H1 (cell line): ENCODE measurements around the gene GRID1. TPM values are rescaled to one million over a fixed set of nuclear protein-coding genes. Genes with fewer than 3 reads are reported as not detected.

Source experiments
- CTCF ChIA-PET: fragments of 300-600 bp; sonication (Branson Sonifier 250); formaldehyde crosslinking; loops from one replicate; lab custom pipeline; 2021; ENCODE audit not compliant: partially characterized antibody; lab: Charles Lee
- POLR2A ChIA-PET: fragments of 300-600 bp; sonication (Branson Sonifier 250); formaldehyde crosslinking; loops from one replicate; lab custom pipeline; 2021; ENCODE audit warnings: inconsistent platforms; ENCODE audit not compliant: partially characterized antibody; lab: Charles Lee
- DNase-seq, 2 experiments: peaks; one replicate each; pipeline versions ENCODE4 v3.0.0 to v3.0.0-alpha.2; 2010 to 2022; ENCODE audit warnings: low spot score in 2 of 2, low read depth in 1 of 2, mixed read lengths in 1 of 2
- FAIRE-seq: peaks from 2 replicates; lab custom pipeline; 2011; peaks lifted over from hg19 to GRCh38; lab: Jason Lieb, UNC
- H2AFZ ChIP-seq: 2 replicates; pipeline ENCODE4 v1.8.1; 2012; ENCODE audit warnings: low read length, inconsistent platforms
- H2AK5ac ChIP-seq: 2 replicates; pipeline ENCODE4 v1.6.1; 2013; ENCODE audit warnings: low read depth, low read length
- H2BK120ac ChIP-seq: replicated peaks from 2 replicates; pipeline ENCODE3; 2013; ENCODE audit warnings: low read depth, low read length, inconsistent platforms
- H2BK12ac ChIP-seq: 2 replicates; pipeline ENCODE4 v1.6.1; 2013; ENCODE audit warnings: low read depth, low read length
- H2BK15ac ChIP-seq: 2 replicates; pipeline ENCODE4 v1.6.1; 2013; ENCODE audit warnings: low read length
- H2BK20ac ChIP-seq: 2 replicates; pipeline ENCODE4 v1.6.1; 2013; ENCODE audit warnings: low read length
- H2BK5ac ChIP-seq: 2 replicates; pipeline ENCODE4 v1.6.1; 2013; ENCODE audit warnings: low read depth, low read length
- H3K14ac ChIP-seq: 2 replicates; pipeline ENCODE4 v1.6.1; 2013; ENCODE audit warnings: inconsistent platforms; ENCODE audit not compliant: insufficient read length
- H3K18ac ChIP-seq: 2 replicates; pipeline ENCODE4 v1.6.1; 2013; ENCODE audit warnings: low read length; ENCODE audit errors: extremely low read depth
- H3K23ac ChIP-seq: 2 replicates; pipeline ENCODE4 v1.6.1; 2013; ENCODE audit warnings: inconsistent platforms; ENCODE audit not compliant: insufficient read length
- H3K23me2 ChIP-seq: 2 replicates; pipeline ENCODE4 v1.6.1; 2013; ENCODE audit warnings: low read depth, low read length
- H3K27ac ChIP-seq: 2 replicates; pipeline ENCODE4 v1.6.1; 2011; ENCODE audit warnings: low read depth, low read length, inconsistent platforms
- H3K27me3 ChIP-seq, 4 experiments: replicated peaks in 1 of 4; 1 replicate in 1 of 4; 2 replicates in 3 of 4; pipeline versions ENCODE4 v1.6.1 to v1.8.1; 2011 to 2013; ENCODE audit warnings: low read length in 3 of 4, mild to moderate bottlenecking in 3 of 4, inconsistent platforms in 2 of 4, mixed read lengths in 2 of 4, moderate library complexity in 1 of 4; ENCODE audit not compliant: control insufficient read depth in 3 of 4, insufficient read depth in 3 of 4; ENCODE audit errors: extremely low read depth in 1 of 4
- H3K36me3 ChIP-seq, 4 experiments: 2 replicates each; pipeline versions ENCODE4 v1.6.1 to v1.8.1; 2011 to 2013; ENCODE audit warnings: mild to moderate bottlenecking in 4 of 4, low read length in 3 of 4, moderate library complexity in 2 of 4, control low read depth in 1 of 4, inconsistent platforms in 1 of 4; ENCODE audit not compliant: insufficient read depth in 4 of 4, control insufficient read depth in 2 of 4
- H3K4ac ChIP-seq: replicated peaks from 2 replicates; pipeline ENCODE3; 2013; ENCODE audit warnings: low read length, low read depth, mixed read lengths, inconsistent platforms; ENCODE audit not compliant: insufficient read length
- H3K4me1 ChIP-seq, 4 experiments: replicated peaks in 1 of 4; 1 replicate in 1 of 4; 2 replicates in 3 of 4; pipeline versions ENCODE4 v1.6.1 to v1.8.1; 2011 to 2013; ENCODE audit warnings: low read length in 3 of 4, inconsistent platforms in 2 of 4, mixed read lengths in 1 of 4; ENCODE audit not compliant: insufficient read depth in 4 of 4, control insufficient read depth in 3 of 4
- H3K4me2 ChIP-seq, 2 experiments: 2 replicates each; pipeline versions ENCODE4 v1.6.1 to v1.8.1; 2011 to 2013; ENCODE audit warnings: low read depth in 2 of 2, low read length in 2 of 2, control low read depth in 1 of 2, inconsistent platforms in 1 of 2, mild to moderate bottlenecking in 1 of 2; ENCODE audit not compliant: insufficient read depth in 1 of 2
- H3K4me3 ChIP-seq, 4 experiments: fragments of 200-600, 300-600 bp in 1 of 4; sonication (generic), shearing (Covaris generic), sonication (Bioruptor Twin) in 1 of 4; 2 replicates each; pipeline versions ENCODE4 v1.5.1 to v1.8.1; 2011 to 2016; ENCODE audit warnings: low read length in 4 of 4, low read depth in 3 of 4, control low read depth in 2 of 4, inconsistent platforms in 2 of 4, mild to moderate bottlenecking in 2 of 4, mixed read lengths in 1 of 4, moderate library complexity in 1 of 4; ENCODE audit not compliant: insufficient read depth in 2 of 4; ENCODE audit errors: extremely low read depth in 1 of 4
- H3K56ac ChIP-seq: replicated peaks from 2 replicates; pipeline ENCODE3; 2013; ENCODE audit warnings: low read depth, mild to moderate bottlenecking, mixed read lengths, low read length, inconsistent platforms; ENCODE audit not compliant: insufficient read length
- H3K79me1 ChIP-seq: 2 replicates; pipeline ENCODE4 v1.6.1; 2013; ENCODE audit warnings: low read depth, low read length, control low read depth
- H3K79me2 ChIP-seq, 2 experiments: 2 replicates each; pipeline versions ENCODE4 v1.6.1 to v1.8.1; 2012 to 2013; ENCODE audit warnings: low read length in 2 of 2, mild to moderate bottlenecking in 2 of 2, inconsistent platforms in 1 of 2; ENCODE audit not compliant: insufficient read depth in 2 of 2, control insufficient read depth in 1 of 2
- H3K9ac ChIP-seq, 4 experiments: replicated peaks in 1 of 4; 1 replicate in 1 of 4; 2 replicates in 3 of 4; pipeline versions ENCODE4 v1.6.1 to v1.8.1; 2011 to 2013; ENCODE audit warnings: low read depth in 3 of 4, low read length in 3 of 4, control low read depth in 2 of 4, mild to moderate bottlenecking in 2 of 4, moderate library complexity in 2 of 4, inconsistent platforms in 1 of 4; ENCODE audit errors: extremely low read depth in 1 of 4
- H3K9me3 ChIP-seq, 2 experiments: 2 replicates each; pipeline versions ENCODE4 v1.6.1 to v1.8.1; 2012 to 2013; ENCODE audit warnings: mild to moderate bottlenecking in 2 of 2, moderate library complexity in 2 of 2, control low read depth in 1 of 2, inconsistent platforms in 1 of 2, low read depth in 1 of 2, low read length in 1 of 2, mixed read lengths in 1 of 2; ENCODE audit not compliant: insufficient read depth in 2 of 2
- H4K20me1 ChIP-seq, 2 experiments: replicated peaks in 1 of 2; 2 replicates each; pipeline versions ENCODE3 to v1.8.1; 2011 to 2013; ENCODE audit warnings: inconsistent platforms in 2 of 2, low read length in 2 of 2, mild to moderate bottlenecking in 1 of 2; ENCODE audit not compliant: insufficient read depth in 2 of 2, control insufficient read depth in 1 of 2
- H4K5ac ChIP-seq: 2 replicates; pipeline ENCODE4 v1.6.1; 2013; ENCODE audit warnings: low read length, low read depth, mixed read lengths, inconsistent platforms; ENCODE audit not compliant: insufficient read length
- H4K8ac ChIP-seq: 2 replicates; pipeline ENCODE4 v1.8.0; 2013; ENCODE audit warnings: mild to moderate bottlenecking, moderate library complexity, low read length, inconsistent platforms; ENCODE audit not compliant: insufficient read depth; ENCODE audit errors: extremely low read depth
- H4K91ac ChIP-seq: replicated peaks from 2 replicates; pipeline ENCODE3; 2013; ENCODE audit warnings: low read length, mixed read lengths, inconsistent platforms; ENCODE audit not compliant: insufficient read length
- CBX8 ChIP-seq: fragments of 300-800, 300-1000 bp; sonication (generic); IDR thresholded peaks from 2 replicates; pipeline ENCODE4 v1.7.1; 2016; ENCODE audit warnings: low read depth, low read length, borderline replicate concordance
- CEBPB ChIP-seq: IDR thresholded peaks from 2 replicates; pipeline ENCODE4 v1.6.1; 2012; ENCODE audit warnings: low read depth, low read length
- GTF2F1 ChIP-seq: IDR thresholded peaks from 2 replicates; pipeline ENCODE4 v1.6.1; 2012; ENCODE audit warnings: low read depth, low read length, improper control_type of control experiment, borderline replicate concordance
- KDM1A ChIP-seq: fragments of 200-600, 300-600 bp; sonication (generic); IDR thresholded peaks from 2 replicates; pipeline ENCODE4 v1.7.1; 2016; ENCODE audit warnings: mild to moderate bottlenecking, low read length, borderline replicate concordance
- KDM4A ChIP-seq: IDR thresholded peaks from one replicate; pipeline ENCODE4 v1.7.1; 2012; ENCODE audit warnings: low read depth, mild to moderate bottlenecking, moderate library complexity, low read length, inconsistent platforms; ENCODE audit not compliant: severe bottlenecking
- KDM5A ChIP-seq: fragments of 200-600 bp; IDR thresholded peaks from 2 replicates; pipeline ENCODE4 v1.7.1; 2012; ENCODE audit warnings: mild to moderate bottlenecking, low read length, inconsistent platforms, mixed read lengths
- NANOG ChIP-seq: IDR thresholded peaks from 2 replicates; pipeline ENCODE4 v1.6.1; 2011; ENCODE audit warnings: low read length, low read depth, mild to moderate bottlenecking, inconsistent platforms; ENCODE audit not compliant: insufficient read depth, poor library complexity, severe bottlenecking
- POLR2A ChIP-seq, 2 experiments: IDR thresholded peaks; 1 replicate in 1 of 2; 2 replicates in 1 of 2; pipeline ENCODE4 v1.6.1; 2011; ENCODE audit warnings: low read depth in 2 of 2, low read length in 2 of 2, mild to moderate bottlenecking in 2 of 2; ENCODE audit errors: control extremely low read depth in 1 of 2
- POLR2AphosphoS5 ChIP-seq: IDR thresholded peaks from 2 replicates; pipeline ENCODE4 v1.6.1; 2011; ENCODE audit warnings: low read depth, low read length
- RNF2 ChIP-seq: fragments of 200-900, 300-1000 bp; sonication (generic); IDR thresholded peaks from 2 replicates; pipeline ENCODE4 v1.7.1; 2016; ENCODE audit warnings: borderline replicate concordance, low read depth, mild to moderate bottlenecking, antibody characterized with exemption, low read length; ENCODE audit not compliant: poor library complexity, severe bottlenecking; ENCODE audit errors: missing control alignments
- TAF1 ChIP-seq: IDR thresholded peaks from 2 replicates; pipeline ENCODE4 v1.6.1; 2011; ENCODE audit warnings: mild to moderate bottlenecking, low read depth, low read length
- YY1 ChIP-seq: IDR thresholded peaks from 2 replicates; pipeline ENCODE4 v1.6.1; 2011; ENCODE audit warnings: low read depth, mild to moderate bottlenecking, low read length
- WGBS, 2 experiments: shearing (Covaris generic) in 1 of 2; methylation state at CpG; one replicate each; pipeline versions ENCODE4 v1.1.6 to v1.1.7; 2013 to 2015; ENCODE audit warnings: low lambda C conversion rate in 2 of 2, mixed read lengths in 2 of 2, inconsistent platforms in 1 of 2, low coverage in 1 of 2, missing lambda C conversion rate in 1 of 2; ENCODE audit not compliant: insufficient replicate concordance in 2 of 2, insufficient coverage in 1 of 2, insufficient read length in 1 of 2; ENCODE audit errors: extremely low coverage in 1 of 2, missing lambda C conversion rate in 1 of 2; 5-methylcytosine and 5-hydroxymethylcytosine counted together
- polyA plus RNA-seq, 7 experiments: library from polyadenylated mRNA; depleted of rRNA in 3 of 7; stranded (reverse) in 5 of 7; unstranded in 2 of 7; fragments of >200 nt in 5 of 7; fragments of 200-250 nt in 2 of 7; gene quantifications; 1 replicate in 5 of 7; 2 replicates in 1 of 7; 4 replicates in 1 of 7; pipeline versions ENCODE4 v1.2.1 to v1.2.3, GENCODE V29; 2011 to 2013; ENCODE audit warnings: missing spikeins in 2 of 7, mixed read lengths in 2 of 7
- total RNA-seq: library from RNA; stranded (reverse); fragmentation: NEBNext Ultra II Directional; extraction: Animal tissue kit (Norgen Biotek cat#: 25700); gene quantifications from 2 replicates; pipeline ENCODE4 v1.2.1, GENCODE V29; 2021

GRID1 gene
- total and polyA plus RNA-seq, 2 of the 8 experiments (the other 6 are each of a cell fraction or from before 2014, with no cell fraction given) = 0.22 to 0.30 TPM

- Histone ChIP-seq H3K9ac (no peak overlapping the region), H2BK20ac (no peak overlapping the region), H2BK120ac (no peak overlapping the region), H2BK12ac (no peak overlapping the region), H3K23ac (no peak overlapping the region), H4K20me1 (no peaks in the 10 kb centered on the region), H4K91ac (no peak overlapping the region), H3K18ac (no peak overlapping the region), H3K79me1 (no peaks in the 10 kb centered on the region), H3K23me2 (no peaks in the 10 kb centered on the region; the same call in 1 of the 2 replicates), H3K36me3 (no peaks in the 10 kb centered on the region), H2AFZ (no peak overlapping the region), H2AK5ac (no peak overlapping the region), H2BK5ac (no peak overlapping the region), H2BK15ac (0 out of 2 replicates have a peak overlapping the region, but pooled peaks have one; percentile 46), H3K9me3 (no peaks in the 10 kb centered on the region), H3K4ac (no peak overlapping the region), H3K4me1 (peaks cover 0 to 3% (median 0%) of the 10 kb centered on the region in 4 experiments; a peak in 1 of 7 replicates), H3K79me2 (no peaks in the 10 kb centered on the region), H3K27ac (no peak overlapping the region), H4K8ac (no peak overlapping the region; the same call in 1 of the 2 replicates), H3K4me3 (no peak overlapping the region), H3K27me3 (no peaks in the 10 kb centered on the region), H4K5ac (no peak overlapping the region), H3K4me2 (no peak overlapping the region), H3K14ac (no peak overlapping the region), H3K56ac (no peak overlapping the region)
- CTCF ChIA-PET = interaction anchor here (0.9 to 1.6 kb wide), 4 partner anchors 23 to 1396 kb away, joined by 3 to 5 read pairs (median 4); no protein-coding TSS in a partner anchor
- POLR2A ChIA-PET = no interaction called here
- WGBS, 2 experiments = 83% methylated on average over 6 of the region's 7 CpGs; no CpG with 5 or more reads in 1 of the 2 experiments
- no peak for DNase-seq
- no peak for FAIRE-seq
- no peak for TF ChIP-seq KDM1A
- no peak for TF ChIP-seq POLR2A (IDR thresholded peaks at IDR 0.05; ENCODE audit: control extremely low read depth in 1 of 2, low read depth in 2 of 2, low read length in 2 of 2)
- no peak for TF ChIP-seq KDM5A
- no peak for TF ChIP-seq CBX8
- no peak for TF ChIP-seq CEBPB
- TF ChIP-seq KDM4A = no peak
- TF ChIP-seq POLR2AphosphoS5 = no peak
- no peak for TF ChIP-seq YY1
- no peak for TF ChIP-seq TAF1
- TF ChIP-seq GTF2F1 = no peak
- TF ChIP-seq RNF2 = no peak
- TF ChIP-seq NANOG = no peak
Measured at GRCh38 chr10:86221442-86222335, 144.9 kb downstream of the GRID1 start.
